Measurements from ENCODE around the gene RGPD8. TPM values are rescaled to one million over a fixed set of nuclear protein-coding genes. Genes with fewer than 3 reads are reported as not detected.

RGPD8 gene
- total and polyA plus RNA-seq, 2 of the 8 experiments (the other 6 are each of a cell fraction or from before 2014, with no cell fraction given): 0.51 to 8.2 TPM

- Histone ChIP-seq H3K23me2 (ENCODE audit: low read depth, low read length) (peaks cover 10% of the 10 kb centered on the region; the same call in 1 of the 2 replicates), H3K4me3 (ENCODE audit: extremely low read depth in 1 of 4, insufficient read depth in 2 of 4, low read depth in 3 of 4, low read length in 4 of 4) (no peak overlapping the region), H2AK5ac (ENCODE audit: low read depth, low read length) (no peak overlapping the region), H4K20me1 (replicated peaks in 1 of 2; ENCODE audit: control insufficient read depth in 1 of 2, insufficient read depth in 2 of 2, low read length in 2 of 2) (peaks cover 0 to 4% of the 10 kb centered on the region in 2 experiments), H4K91ac (replicated peaks; ENCODE audit: insufficient read length, low read length) (no peak overlapping the region), H3K79me2 (ENCODE audit: control insufficient read depth in 1 of 2, insufficient read depth in 2 of 2, low read length in 2 of 2) (no peaks in the 10 kb centered on the region), H3K23ac (ENCODE audit: insufficient read length) (no peak overlapping the region), H3K14ac (ENCODE audit: insufficient read length) (no peak overlapping the region), H3K79me1 (ENCODE audit: low read depth, low read length) (no peaks in the 10 kb centered on the region), H2BK5ac (ENCODE audit: low read depth, low read length) (no peak overlapping the region), H2BK12ac (ENCODE audit: low read depth, low read length) (no peak overlapping the region), H2AFZ (ENCODE audit: low read length) (no peak overlapping the region), H2BK20ac (ENCODE audit: low read length) (no peak overlapping the region), H3K9me3 (ENCODE audit: insufficient read depth in 2 of 2, low read depth in 1 of 2, low read length in 1 of 2) (no peaks in the 10 kb centered on the region), H3K4me2 (ENCODE audit: insufficient read depth in 1 of 2, low read depth in 2 of 2, low read length in 2 of 2) (no peak overlapping the region), H3K4ac (replicated peaks; ENCODE audit: insufficient read length, low read depth, low read length) (no peak overlapping the region), H3K27ac (ENCODE audit: low read depth, low read length) (no peak overlapping the region), H4K5ac (ENCODE audit: insufficient read length, low read depth, low read length) (no peak overlapping the region), H3K56ac (replicated peaks; ENCODE audit: insufficient read length, low read depth, low read length) (no peak overlapping the region), H4K8ac (ENCODE audit: extremely low read depth, insufficient read depth, low read length) (no peak overlapping the region), H3K9ac (replicated peaks in 1 of 4; ENCODE audit: extremely low read depth in 1 of 4, low read depth in 3 of 4, low read length in 3 of 4) (no peak overlapping the region), H3K36me3 (ENCODE audit: control insufficient read depth in 2 of 4, insufficient read depth in 4 of 4, low read length in 3 of 4) (no peaks in the 10 kb centered on the region), H2BK120ac (replicated peaks; ENCODE audit: low read depth, low read length) (no peak overlapping the region), H2BK15ac (ENCODE audit: low read length) (no peak overlapping the region), H3K18ac (ENCODE audit: extremely low read depth, low read length) (no peak overlapping the region), H3K27me3 (replicated peaks in 1 of 4; ENCODE audit: control insufficient read depth in 3 of 4, extremely low read depth in 1 of 4, insufficient read depth in 3 of 4, low read length in 3 of 4) (no peaks in the 10 kb centered on the region), H3K4me1 (replicated peaks in 1 of 4; ENCODE audit: control insufficient read depth in 3 of 4, insufficient read depth in 4 of 4, low read length in 3 of 4) (no peaks in the 10 kb centered on the region)
- CTCF ChIA-PET (ENCODE audit: partially characterized antibody): interaction anchor here (0.7 to 1.0 kb wide), 2 partner anchors 10 to 17 kb away, joined by 3 read pairs; no protein-coding TSS in a partner anchor
- POLR2A ChIA-PET (ENCODE audit: partially characterized antibody): no interaction called here
- DNase-seq (ENCODE audit: low read depth in 1 of 2, low spot score in 2 of 2) (no peak), FAIRE-seq (no peak)
- WGBS, 2 experiments (ENCODE audit: extremely low coverage in 1 of 2, insufficient coverage in 1 of 2, insufficient read length in 1 of 2, insufficient replicate concordance in 2 of 2, low coverage in 1 of 2, low lambda C conversion rate in 2 of 2, missing lambda C conversion rate in 1 of 2): 85% methylated on average over 2 of the region's 2 CpGs; no CpG with 5 or more reads in 1 of the 2 experiments
- TF ChIP-seq CREB1 (IDR thresholded peaks at IDR 0.05) (no peak), SP1 (IDR thresholded peaks at IDR 0.05; ENCODE audit: low read depth, low read length) (no peak), RBBP5 (IDR thresholded peaks at IDR 0.05; ENCODE audit: borderline replicate concordance, low read depth, low read length) (no peak), EP300 (IDR thresholded peaks at IDR 0.05; ENCODE audit: borderline replicate concordance in 1 of 2, low read depth in 2 of 2, low read length in 2 of 2) (no peak), TAF7 (optimal IDR thresholded peaks at IDR 0.05; ENCODE audit: borderline replicate concordance, low read depth, low read length) (no peak)
Observed at GRCh38 chr2:112342067-112342550, 91.3 kb downstream of the RGPD8 start.

All from H1 (cell line).